Ascending aorta (tissue), 2 donors: ENCODE data around the gene HPCA. TPM values are rescaled to one million over a fixed set of nuclear protein-coding genes. Genes with fewer than 3 reads are reported as not detected.

Experiments
- DNase-seq, 2 donors: peaks; one replicate each; pipeline ENCODE4 v3.0.0-alpha.2; 2019; ENCODE audit warnings: low spot score in 2 of 2
- H3K27ac ChIP-seq, 2 donors: fragments of 200-600 bp; sonication (generic); one replicate each; pipeline ENCODE4 v1.5.1; 2016 to 2017; ENCODE audit warnings: mild to moderate bottlenecking in 1 of 2
- H3K27me3 ChIP-seq: fragments of 200-600 bp; sonication (generic); one replicate; pipeline ENCODE4 v1.5.1; 2017
- H3K36me3 ChIP-seq, 2 donors: fragments of 200-600 bp; sonication (generic); one replicate each; pipeline ENCODE4 v1.5.1; 2016
- H3K4me1 ChIP-seq, 2 donors: fragments of 200-600 bp; sonication (generic); one replicate each; pipeline ENCODE4 v1.5.1; 2016 to 2017; ENCODE audit warnings: mild to moderate bottlenecking in 1 of 2
- H3K4me3 ChIP-seq, 2 donors: fragments of 200-600 bp; sonication (generic); one replicate each; pipeline ENCODE4 v1.5.1; 2016 to 2017; ENCODE audit warnings: mild to moderate bottlenecking in 1 of 2
- H3K9me3 ChIP-seq, 2 donors: fragments of 200-600 bp; sonication (generic); one replicate each; pipeline ENCODE4 v1.5.1; 2016
- CTCF ChIP-seq, 3 experiments: fragments of 200-600 bp in 2 of 3; fragments of 450-650 bp in 1 of 3; sonication (generic) in 2 of 3; IDR thresholded peaks; one replicate each; pipeline ENCODE4 v1.5.1; 2016 to 2019; ENCODE audit warnings: antibody characterized with exemption in 3 of 3, mild to moderate bottlenecking in 1 of 3, moderate library complexity in 1 of 3
- intact Hi-C: fragments of 100-400 bp; cut with DNase I; formaldehyde crosslinking; loops from one replicate; pipeline ENCODE4 v1.15.1; 2023
- total RNA-seq: library from RNA; depleted of rRNA; stranded (reverse); fragments of >200 nt; gene quantifications from one replicate; pipeline ENCODE4 v1.1.0, GENCODE V29; 2016

Gene HPCA
- total RNA-seq, 1 donor from 2014 or later = not detected

- H3K27me3 ChIP-seq = no peaks in the 10 kb centered on the region
- peak; percentile 5 to 14 (median 8) for TF ChIP-seq CTCF (IDR thresholded peaks at IDR 0.05)
- H3K4me3 ChIP-seq = peak overlapping the region; percentile 49 to 60
- no peaks in the 10 kb centered on the region for H3K36me3 ChIP-seq
- no peaks in the 10 kb centered on the region for H3K9me3 ChIP-seq
- H3K27ac ChIP-seq = no peak overlapping the region
- peaks cover 6% of the 10 kb centered on the region in 2 donors for H3K4me1 ChIP-seq
- intact Hi-C loops = no loop called here
- no peak for DNase-seq
Measured at GRCh38 chr1:32892368-32893197, 6.3 kb downstream of the HPCA start.

DNA sequence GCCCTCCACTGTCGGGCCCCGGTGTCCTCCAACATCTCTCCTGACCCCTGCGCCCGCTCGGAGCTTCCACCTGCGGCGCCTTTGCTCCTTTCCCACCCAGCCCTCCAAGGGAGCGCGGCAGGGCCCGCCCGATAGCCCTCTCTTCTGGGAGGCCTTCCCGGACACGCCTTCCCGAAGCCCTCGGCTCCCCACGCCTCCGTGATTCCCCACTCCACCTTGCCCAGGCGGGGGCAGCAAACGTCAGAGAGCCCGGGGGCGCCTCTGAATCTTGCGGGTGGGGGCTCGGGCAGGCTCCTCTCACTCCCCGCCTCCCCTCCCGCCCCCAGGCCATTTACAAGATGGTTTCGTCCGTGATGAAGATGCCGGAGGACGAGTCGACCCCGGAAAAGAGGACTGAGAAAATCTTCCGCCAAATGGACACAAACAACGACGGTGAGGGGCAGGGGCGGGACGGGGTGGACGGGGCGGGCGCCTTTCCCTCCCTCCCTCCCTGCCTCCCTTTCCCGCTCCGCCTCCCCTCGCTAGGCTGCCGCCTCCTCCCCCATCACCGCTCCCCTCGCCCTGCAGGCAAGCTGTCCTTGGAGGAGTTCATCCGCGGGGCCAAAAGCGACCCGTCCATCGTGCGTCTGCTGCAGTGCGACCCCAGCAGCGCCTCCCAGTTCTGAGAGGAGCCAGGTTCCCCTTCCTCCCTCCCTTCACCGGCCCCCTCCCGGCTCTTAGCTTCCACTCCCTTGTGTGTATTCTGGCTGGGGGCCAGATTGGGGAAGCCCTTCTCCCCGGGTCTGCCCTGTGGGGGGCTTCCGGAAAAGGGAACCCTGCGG, 7.1 kb downstream of the HPCA start:
- no peak for TF ChIP-seq CTCF (IDR thresholded peaks at IDR 0.05)
- intact Hi-C loops = no loop called here
- H3K4me1 ChIP-seq = peaks cover 6% of the 10 kb centered on the region in 2 donors
- DNase-seq = no peak
- no peak overlapping the region for H3K27ac ChIP-seq
- H3K4me3 ChIP-seq = peak overlapping the region; percentile 49 to 60
- H3K36me3 ChIP-seq = no peaks in the 10 kb centered on the region
- no peaks in the 10 kb centered on the region for H3K27me3 ChIP-seq
- H3K9me3 ChIP-seq = no peaks in the 10 kb centered on the region

DNA sequence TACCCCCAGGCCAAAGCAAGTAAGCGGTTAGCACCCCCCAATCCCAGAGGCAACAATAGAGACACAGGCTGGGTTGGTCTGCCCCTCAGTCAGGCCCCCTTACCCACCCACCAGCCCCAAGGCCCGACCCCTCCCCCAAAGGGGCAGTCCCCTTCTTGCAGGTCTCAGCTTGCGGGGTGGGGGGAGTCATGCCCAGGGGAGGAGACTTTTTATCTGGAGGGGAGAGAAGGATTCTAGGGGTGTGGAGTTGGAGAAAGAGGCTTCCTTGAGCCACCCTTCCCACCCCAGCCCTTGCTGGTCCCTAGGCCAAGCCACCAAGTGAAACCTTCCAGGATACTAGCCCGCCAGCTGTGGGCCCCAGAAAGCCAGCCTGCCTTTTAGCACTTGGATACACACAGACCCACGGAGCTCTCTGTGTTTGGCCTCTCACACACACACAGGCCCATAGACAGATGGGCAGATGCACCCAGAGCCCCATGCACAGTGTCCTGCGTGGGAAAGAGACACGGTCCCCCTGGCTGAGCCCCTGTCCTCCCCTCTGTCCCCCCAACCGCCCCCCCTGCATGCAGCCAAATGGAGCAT, 7.8 kb downstream of the HPCA start:
- no peak for TF ChIP-seq CTCF (IDR thresholded peaks at IDR 0.05)
- Histone ChIP-seq H3K27ac (no peak overlapping the region), H3K4me1 (peaks cover 6% of the 10 kb centered on the region in 2 donors), H3K27me3 (no peaks in the 10 kb centered on the region), H3K9me3 (no peaks in the 10 kb centered on the region), H3K36me3 (no peaks in the 10 kb centered on the region), H3K4me3 (peak overlapping the region in 1 of 2 donors; percentile 49)
- no peak for DNase-seq
- intact Hi-C loops = no loop called here

- peaks cover 6% of the 10 kb centered on the region in 2 donors for H3K4me1 ChIP-seq
- TF ChIP-seq CTCF (IDR thresholded peaks at IDR 0.05) = no peak
- intact Hi-C loops = no loop called here
- DNase-seq = no peak
- no peaks in the 10 kb centered on the region for H3K36me3 ChIP-seq
- no peaks in the 10 kb centered on the region for H3K9me3 ChIP-seq
- H3K27me3 ChIP-seq = no peaks in the 10 kb centered on the region
- no peak overlapping the region for H3K4me3 ChIP-seq
- no peak overlapping the region for H3K27ac ChIP-seq
Measured at GRCh38 chr1:32894681-32895080, 8.4 kb downstream of the HPCA start.

DNA sequence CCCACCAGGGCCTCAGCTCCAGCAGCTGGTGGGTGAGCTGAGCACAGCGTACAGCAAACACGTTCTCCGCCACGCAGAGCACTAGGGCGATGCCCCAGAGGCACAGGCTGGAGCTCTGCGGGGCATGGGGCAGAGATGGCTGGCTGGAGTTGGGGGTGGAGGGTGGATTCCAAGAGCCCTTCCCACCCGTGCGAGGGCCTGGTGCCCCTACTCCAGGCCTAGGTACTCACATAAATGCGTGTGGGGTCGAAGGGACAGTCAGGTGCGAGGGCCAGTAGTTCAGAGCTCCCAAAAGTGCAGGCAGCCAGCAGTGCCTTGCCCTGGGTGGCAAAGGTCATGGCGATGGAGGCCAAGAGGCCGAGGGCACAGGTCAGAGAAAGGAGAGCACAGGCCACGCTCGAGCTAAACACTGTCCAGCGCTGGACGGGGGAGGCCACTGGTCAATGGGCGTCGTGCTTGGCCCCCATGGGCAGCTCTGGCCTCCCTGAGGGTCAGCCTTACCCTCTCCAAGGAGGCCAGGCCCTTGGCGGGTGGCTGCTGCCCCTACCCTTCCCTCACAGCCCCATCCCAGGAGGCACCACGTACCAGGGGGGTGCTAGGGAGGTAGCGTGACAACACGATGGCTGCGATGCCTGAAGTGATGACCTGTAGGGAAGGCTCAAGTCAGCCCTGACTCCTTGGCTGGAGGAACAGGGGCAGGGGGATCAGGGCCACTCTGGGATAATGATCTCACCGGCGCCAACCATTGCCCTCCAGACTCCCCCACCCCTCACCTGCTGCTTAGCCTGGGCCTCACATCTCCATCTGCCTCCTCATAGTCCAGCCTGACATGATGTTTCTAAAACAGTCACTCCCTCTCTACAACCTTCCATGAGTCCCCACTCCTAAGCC, 9.3 kb downstream of the HPCA start:
- Histone ChIP-seq H3K4me1 (peaks cover 6 to 8% of the 10 kb centered on the region in 2 donors), H3K27me3 (no peaks in the 10 kb centered on the region), H3K4me3 (no peak overlapping the region), H3K9me3 (no peaks in the 10 kb centered on the region), H3K27ac (no peak overlapping the region), H3K36me3 (no peaks in the 10 kb centered on the region)
- TF ChIP-seq CTCF (IDR thresholded peaks at IDR 0.05) = no peak
- no peak for DNase-seq
- intact Hi-C loops = no loop called here
